ENCODE data around the gene C1orf53. TPM values are rescaled to one million over a fixed set of nuclear protein-coding genes. Genes with fewer than 3 reads are reported as not detected.

Gene C1orf53
- total RNA-seq, 1 experiment from 2014 or later = 0.33 TPM

- Mint-ChIP-seq H3K27ac (no peak overlapping the region), H3K4me1 (peaks cover 74% of the 10 kb centered on the region), H3K27me3 (ENCODE audit: low read depth) (peaks cover 100% of the 10 kb centered on the region), H3K4me3 (peak overlapping the region; percentile 60), H3K9me3 (no peaks in the 10 kb centered on the region), H3K36me3 (no peaks in the 10 kb centered on the region)
- ATAC-seq = no peak
- POLR2A ChIA-PET = no interaction called here
- DNase-seq (ENCODE audit: low spot score) = no peak
- no peak for TF ChIP-seq NR2C2 (CRISPR knock-in tag; IDR thresholded peaks at IDR 0.05)
- TF ChIP-seq PREB (CRISPR knock-in tag; IDR thresholded peaks at IDR 0.05; ENCODE audit: borderline replicate concordance) = no peak
- TF ChIP-seq ATF3 (CRISPR knock-in tag; conservative IDR thresholded peaks at IDR 0.05) = no peak
- TF ChIP-seq AFF4 (CRISPR knock-in tag; IDR thresholded peaks at IDR 0.05; ENCODE audit: borderline replicate concordance) = no peak
- no peak for TF ChIP-seq ZNF512 (CRISPR knock-in tag; IDR thresholded peaks at IDR 0.05; ENCODE audit: borderline replicate concordance)
- TF ChIP-seq EMX1 (CRISPR knock-in tag; IDR thresholded peaks at IDR 0.05) = no peak
- TF ChIP-seq NFATC4 (CRISPR knock-in tag; IDR thresholded peaks at IDR 0.05) = no peak
- no peak for TF ChIP-seq TEAD1 (CRISPR knock-in tag; IDR thresholded peaks at IDR 0.05)
- no peak for TF ChIP-seq ZNF425 (CRISPR knock-in tag; conservative IDR thresholded peaks at IDR 0.05)
- CTCF ChIA-PET = interaction anchor here (1.0 to 1.9 kb wide), 2 partner anchors 11 to 41 kb away, joined by 5 to 11 read pairs; no protein-coding TSS in a partner anchor
Measured at GRCh38 chr1:197910120-197910991, 7.9 kb downstream of the C1orf53 start.

- DNase-seq (ENCODE audit: low spot score) (peak; percentile 60), ATAC-seq (peak; percentile 21)
- 0 out of 2 replicates have a peak, but pooled peaks have one; percentile 14 for TF ChIP-seq ETV6 (CRISPR knock-in tag; IDR thresholded peaks at IDR 0.05)
- no peak for TF ChIP-seq ZMAT4 (CRISPR knock-in tag; IDR thresholded peaks at IDR 0.05)
- peak; percentile 85 for TF ChIP-seq ZNF423 (CRISPR knock-in tag; IDR thresholded peaks at IDR 0.05)
- 0 out of 2 replicates have a peak, but pooled peaks have one; percentile 29 for TF ChIP-seq FOXP4 (CRISPR knock-in tag; IDR thresholded peaks at IDR 0.05)
- no peak for TF ChIP-seq PRDM15 (CRISPR knock-in tag; IDR thresholded peaks at IDR 0.05)
- Mint-ChIP-seq H3K27ac (no peak overlapping the region), H3K4me1 (peaks cover 76% of the 10 kb centered on the region), H3K9me3 (no peaks in the 10 kb centered on the region), H3K4me3 (peak overlapping the region; percentile 82), H3K36me3 (no peaks in the 10 kb centered on the region), H3K27me3 (ENCODE audit: low read depth) (peaks cover 100% of the 10 kb centered on the region)
- CTCF ChIA-PET = interaction anchor here (0.7 to 1.9 kb wide), 5 partner anchors 9 to 511 kb away, joined by 3 to 11 read pairs (median 4); no protein-coding TSS in a partner anchor
- POLR2A ChIA-PET = no interaction called here
Measured at GRCh38 chr1:197911111-197911856, 8.9 kb downstream of the C1orf53 start.

All from WTC11 (cell line).